CD4-positive, alpha-beta T cell treated with Interferon gamma for 1 hour (primary cell): Measurements from ENCODE around the gene SPN.
"Not testable (repeated sequence)": the region's sequence is repeated elsewhere in the genome, so short reads cannot be mapped to it uniquely, and the experiment has no call there.

Experiments used
- DNase-seq: peaks from one replicate; pipeline ENCODE4 v3.0.0-alpha.2; 2020

The SPN gene

GRCh38 chr16:29708917-29709600 is 46.0 kb downstream of the SPN start:
- DNase-seq, result no peak

- DNase-seq, result not testable (repeated sequence)
Observed at GRCh38 chr16:29709657-29710056, 46.6 kb downstream of the SPN start.

- peak; percentile 32 for DNase-seq
Observed at GRCh38 chr16:29710227-29711219, 47.5 kb downstream of the SPN start.

- DNase-seq, result no peak
Observed at GRCh38 chr16:29712809-29713208, 49.8 kb downstream of the SPN start.

DNA sequence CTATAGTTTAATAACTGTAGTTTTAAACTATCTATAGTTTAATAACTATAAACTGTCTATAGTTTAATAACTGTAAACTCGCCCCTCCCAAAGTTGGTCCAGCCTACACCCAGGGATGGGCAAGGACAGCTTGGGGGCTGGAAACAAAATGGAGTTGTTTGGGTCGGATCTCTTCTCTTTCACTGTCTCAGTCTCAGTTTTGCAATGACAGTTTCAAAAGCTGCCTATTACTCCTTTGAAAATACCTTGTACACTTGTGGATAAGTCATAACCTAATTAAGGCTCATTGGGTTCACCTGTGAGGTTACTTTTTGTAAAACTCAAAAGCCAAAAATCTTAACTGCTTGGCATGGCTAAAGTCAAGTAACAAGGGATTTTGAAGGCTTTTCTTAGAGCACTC is 51.3 kb downstream of the SPN start:
- DNase-seq, result no peak

GRCh38 chr16:29714972-29715371 is 51.9 kb downstream of the SPN start:
- DNase-seq, result no peak

- DNase-seq, result no peak
Observed at GRCh38 chr16:29717113-29717512, 54.1 kb downstream of the SPN start.

- DNase-seq, result no peak
Observed at GRCh38 chr16:29719063-29719462, 56.0 kb downstream of the SPN start.
